Stimulated activated CD8-positive, alpha-beta memory T cell treated with anti-CD3 and anti-CD28 coated beads, Interleukin-4, amount 100 ng/mL, for 48 hours (primary cell): ENCODE results near the gene MAPK11.

ENCODE experiments used
- DNase-seq: peaks from one replicate; pipeline ENCODE4 v3.0.0-alpha.2; 2020

Gene MAPK11

DNA sequence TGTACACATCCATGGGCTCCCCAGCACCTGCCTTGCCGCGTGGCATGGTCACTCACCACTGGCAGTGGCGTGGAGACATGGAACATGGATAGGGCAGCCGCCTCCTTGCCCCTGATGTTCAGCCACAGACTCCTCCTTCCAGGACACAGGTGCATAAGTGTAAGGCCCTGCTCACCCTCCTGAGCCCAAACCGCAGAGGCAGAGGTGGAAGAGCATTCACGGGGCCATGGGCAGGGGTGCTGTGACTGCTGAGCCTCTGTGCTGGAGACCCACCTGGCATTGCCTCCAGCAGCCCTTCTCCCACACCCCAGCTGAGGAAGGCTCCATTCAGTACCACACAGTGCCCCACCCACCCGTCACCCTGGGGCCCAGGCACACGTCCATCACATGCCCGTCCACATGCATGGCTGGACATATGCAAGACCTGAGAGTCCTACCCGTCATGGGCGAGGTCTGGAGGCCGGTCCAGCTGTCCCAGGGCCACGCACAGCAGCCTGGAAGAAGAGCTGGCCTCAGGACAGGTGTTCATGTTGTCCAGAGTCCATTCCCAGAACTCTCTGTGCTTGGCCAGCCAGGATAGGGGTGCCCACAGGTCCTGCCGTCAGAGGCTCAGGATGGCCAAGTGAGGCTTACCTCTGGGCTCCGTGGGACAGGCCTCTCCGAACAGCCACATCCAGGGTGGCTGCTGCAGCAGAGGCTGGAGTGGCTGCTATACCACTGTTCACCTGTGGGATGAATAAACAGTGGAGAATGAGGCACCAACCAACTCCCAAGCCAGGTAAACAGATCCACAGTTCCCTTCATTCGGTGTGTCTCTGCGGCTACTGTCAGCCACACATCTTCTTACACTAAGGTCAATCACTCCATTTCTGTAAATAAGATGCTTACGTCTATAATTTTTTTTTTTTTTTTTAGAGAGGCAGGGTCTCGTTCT is 23.7 kb downstream of the MAPK11 start:
- no peak for DNase-seq

DNA sequence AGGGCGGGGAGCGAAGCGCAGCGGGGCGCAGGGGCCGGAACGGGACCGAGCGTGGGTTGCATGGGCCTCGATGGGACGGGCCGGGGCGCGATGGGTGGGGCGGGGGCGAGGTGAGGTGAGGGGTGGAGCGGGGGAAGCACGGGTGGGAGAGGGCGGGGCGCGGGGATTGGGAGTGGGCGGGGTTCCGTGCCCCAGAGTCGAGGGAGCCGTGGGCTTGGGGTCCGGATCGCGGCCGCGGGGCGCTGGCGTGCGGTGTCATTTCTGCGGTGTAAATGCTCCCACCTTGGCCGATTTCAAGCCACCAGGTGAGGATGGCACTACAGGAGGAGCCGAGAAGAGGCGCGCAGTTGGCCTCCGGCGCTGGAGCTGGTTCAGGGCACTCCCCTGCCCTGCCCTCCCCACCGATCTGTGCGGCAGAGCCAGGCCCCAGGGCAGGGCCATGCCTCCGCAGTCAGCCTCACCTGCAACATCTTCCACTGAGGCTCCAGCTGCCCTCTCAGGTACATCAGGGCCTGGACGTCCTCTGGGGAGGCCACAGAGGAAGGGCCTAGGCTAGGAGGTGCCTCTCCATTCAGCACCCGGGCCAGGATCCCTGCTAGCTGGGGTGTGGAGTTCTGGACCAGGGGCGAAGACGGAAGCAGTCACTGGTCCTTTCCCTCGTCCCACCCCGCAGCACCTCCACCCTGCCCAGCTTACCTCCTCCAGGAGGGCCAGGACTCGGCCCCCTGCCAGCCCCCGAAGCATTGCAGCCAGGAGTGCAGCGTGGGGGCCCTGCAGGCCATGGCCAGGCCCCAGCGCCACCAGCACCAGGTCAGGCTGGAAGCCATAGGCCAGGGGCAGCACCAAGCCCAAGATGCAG is 24.7 kb downstream of the MAPK11 start:
- no peak for DNase-seq

DNA sequence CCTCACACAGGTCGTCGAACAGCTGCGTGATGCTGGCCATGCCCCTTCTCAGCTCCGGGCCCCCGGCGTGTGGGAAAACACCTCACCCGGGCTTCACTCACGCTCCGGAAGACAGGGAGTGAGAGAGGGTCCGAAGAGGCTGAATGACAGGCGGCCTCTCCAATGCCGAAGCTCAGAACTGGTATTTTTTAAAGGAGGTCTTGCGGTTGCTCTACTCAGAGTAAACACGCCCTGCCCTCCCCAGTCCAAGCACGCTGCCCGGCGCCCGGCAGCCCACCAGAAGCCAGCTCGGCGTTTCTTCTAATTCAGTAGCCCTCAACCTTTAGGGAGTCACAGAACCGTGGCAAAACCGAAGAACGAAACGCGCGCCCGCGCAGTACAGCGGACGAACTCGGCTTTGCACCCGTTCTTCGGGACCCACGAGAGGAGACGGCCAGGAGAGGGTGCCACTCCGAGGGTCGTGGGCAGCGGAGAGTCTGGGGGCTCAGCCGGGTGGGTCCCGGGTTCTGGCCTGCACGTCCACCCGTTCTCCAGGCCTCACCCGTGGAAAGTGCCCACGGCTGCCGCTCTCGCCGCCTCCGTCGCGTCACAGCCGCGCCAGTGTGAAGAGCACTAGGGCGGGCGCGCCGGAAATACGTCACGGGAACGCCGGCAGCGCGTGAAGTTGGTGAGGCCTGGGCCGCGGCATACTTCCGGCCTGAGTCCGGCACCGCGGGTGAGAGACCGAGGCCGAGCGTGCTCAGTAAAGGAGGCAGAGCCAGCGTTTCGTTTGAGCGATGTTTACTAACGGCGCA is 25.6 kb downstream of the MAPK11 start, which contains the start of gene TUBGCP6:
TSS of gene TUBGCP6 (minus strand) at position 604 of the 794 bp plus-strand sequence. CDS start at position 40, 564 bp downstream.
- peak; percentile 96 for DNase-seq

DNA sequence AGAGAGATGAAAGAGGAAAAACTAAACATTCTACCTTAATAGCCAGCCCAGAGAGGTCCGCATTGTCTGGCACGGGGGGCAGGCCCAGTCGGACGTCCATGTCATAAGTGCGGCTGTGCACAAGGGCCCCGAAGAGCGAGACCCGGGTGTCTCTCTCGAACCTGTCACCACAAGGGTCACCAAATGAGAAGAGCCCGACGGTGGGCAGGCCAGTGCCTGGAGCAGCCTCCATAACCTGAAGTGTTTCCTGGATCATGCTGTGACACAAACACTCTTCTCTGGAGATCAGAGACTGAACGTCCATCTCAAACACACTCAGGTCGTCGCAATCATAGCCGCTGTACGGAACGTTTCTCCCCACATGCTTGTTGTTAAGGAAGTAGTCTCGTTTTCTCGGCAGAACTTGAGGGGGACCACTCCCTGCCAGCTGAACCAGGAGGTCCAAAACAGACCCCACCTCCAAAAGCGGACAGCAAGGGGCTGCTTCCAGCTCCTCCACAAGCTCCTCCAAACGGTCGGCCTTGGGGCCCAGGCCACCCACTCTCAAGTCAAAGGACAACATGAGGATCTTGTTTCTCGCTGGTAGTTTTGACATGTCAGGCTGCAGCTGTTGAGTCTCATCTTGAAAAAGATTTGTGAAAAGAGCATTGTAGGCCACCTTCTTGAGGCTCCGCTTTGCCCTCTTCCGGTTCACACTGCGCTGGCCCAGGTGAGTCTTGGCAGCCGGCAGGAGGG is 26.3 kb downstream of the MAPK11 start:
- DNase-seq: no peak

DNA sequence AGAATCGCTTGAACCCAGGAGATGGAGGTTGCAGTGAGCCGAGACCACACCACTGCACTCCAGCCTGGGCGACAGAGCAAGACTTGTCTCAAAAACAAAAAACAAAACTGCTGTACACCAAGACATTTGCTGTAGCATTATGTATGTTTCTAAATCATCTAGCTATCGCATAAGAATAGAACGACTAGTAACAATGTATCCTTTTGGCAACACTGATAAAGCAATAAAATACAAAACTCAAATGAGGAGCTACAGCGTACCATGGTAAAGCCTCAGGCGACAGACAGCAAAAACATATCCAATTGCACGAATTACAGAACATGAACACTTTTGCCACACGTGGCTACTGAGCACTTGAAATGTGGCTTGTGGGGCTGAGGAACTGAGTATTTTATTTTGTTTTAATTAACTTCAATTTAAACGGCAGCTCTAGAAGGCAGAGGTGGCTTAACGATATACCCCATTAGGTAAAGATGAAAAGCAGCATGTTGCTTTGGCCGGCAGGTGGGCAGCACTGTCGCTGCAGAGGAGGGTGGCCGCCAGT is 27.7 kb downstream of the MAPK11 start:
- DNase-seq: no peak

DNA sequence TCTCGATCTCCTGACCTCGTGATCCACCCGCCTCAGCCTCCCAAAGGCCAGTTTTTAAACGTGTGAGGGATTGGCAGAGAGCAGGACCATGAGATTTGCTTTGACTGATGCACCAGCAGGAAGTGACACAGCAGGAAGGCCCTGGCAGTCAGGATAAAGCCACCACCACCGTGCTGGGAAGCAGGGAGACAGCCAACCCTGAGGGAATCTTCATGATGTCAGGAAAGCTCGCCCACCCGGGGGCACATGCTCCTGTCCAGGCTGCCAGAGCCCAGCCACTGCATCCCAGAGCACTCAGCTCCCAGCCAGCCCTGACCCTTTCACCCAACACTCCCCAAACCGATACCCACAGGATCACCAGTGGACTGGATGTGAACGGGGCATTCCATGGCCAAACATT is 31.4 kb downstream of the MAPK11 start:
- DNase-seq: no peak

DNA sequence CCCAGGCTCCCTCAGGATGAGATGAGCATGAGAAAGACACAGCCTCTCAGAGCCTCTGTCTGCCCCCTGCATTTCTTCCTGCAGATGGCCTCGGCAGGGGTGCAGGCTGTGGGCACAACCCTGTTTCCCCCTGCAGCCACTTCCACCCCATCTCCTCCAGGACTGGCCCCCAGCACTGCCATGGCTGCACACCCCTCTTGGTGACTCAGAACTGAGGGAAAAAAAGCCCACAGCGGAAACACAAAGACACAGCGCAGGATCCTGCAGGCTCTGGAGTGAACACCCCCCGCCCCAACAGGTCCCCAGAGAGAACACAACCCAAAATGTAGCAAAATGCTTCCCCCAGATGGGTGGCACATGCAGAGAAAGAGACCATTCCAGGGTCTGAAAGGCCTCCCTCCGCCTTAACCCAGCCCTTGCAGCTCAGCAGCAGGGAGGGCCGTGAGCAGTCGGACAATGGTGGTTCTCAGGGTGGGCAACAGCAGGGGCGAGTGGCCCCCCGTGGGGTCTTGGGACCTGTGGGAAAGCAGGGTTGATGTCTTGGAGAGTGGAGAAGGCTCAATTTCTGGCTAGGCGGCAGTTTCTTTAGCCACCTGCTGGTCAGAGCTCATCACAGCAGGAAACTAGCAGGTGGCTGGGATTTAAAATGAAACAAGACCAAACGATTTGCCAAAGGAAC is 33.3 kb downstream of the MAPK11 start:
- no peak for DNase-seq

DNA sequence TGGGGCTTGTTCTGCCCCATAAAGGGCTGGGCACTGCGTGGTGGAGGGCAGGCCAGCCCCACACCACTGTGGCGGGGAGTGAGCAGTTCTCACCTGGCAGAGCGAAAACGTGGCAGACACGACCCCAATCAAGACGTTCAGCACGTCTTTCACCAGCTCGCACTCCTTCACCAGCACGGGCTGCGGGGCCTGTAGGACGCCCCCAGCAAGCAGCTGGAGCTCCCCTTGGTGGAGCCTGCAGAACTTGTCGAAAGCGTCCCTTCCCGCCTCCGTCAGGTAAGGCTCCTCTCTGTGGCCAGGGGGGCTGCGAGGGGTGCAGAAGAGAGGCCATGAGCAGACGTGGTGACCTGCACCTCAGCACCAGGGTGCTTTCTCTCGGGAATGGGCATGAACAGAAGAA is 37.0 kb downstream of the MAPK11 start:
- DNase-seq: no peak

DNA sequence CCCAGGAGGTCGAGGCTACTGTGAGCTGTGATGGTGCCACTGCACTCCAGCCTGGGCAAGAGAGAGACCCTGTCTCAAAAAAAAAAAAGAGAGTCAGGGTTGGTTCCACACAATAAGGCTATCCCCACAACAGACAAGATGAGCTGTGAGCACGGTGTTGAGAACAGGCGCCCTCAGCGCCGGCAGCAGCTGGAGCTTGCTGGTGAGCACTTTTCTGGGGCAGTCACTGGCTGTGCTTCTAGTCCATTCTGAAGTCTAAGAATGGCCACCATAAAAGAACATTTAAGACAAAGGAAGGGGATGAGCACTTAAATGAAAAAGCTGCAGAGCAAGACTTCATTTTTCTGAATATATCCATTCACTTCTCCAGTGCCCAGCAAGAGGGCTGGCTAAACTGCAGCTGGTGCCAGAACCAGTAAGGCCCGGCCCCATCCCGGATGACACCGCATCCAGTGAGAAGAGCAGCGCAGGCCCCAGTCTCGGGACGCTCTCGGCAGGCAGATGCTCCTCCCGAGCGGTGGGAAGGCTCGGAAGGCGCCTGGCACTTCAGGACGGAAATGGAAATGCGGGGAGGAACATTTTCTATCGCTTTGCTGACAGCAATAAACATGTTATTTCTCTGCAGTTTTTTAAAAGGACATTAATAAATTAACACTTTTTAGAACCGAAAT is 37.6 kb downstream of the MAPK11 start:
- DNase-seq: no peak

DNA sequence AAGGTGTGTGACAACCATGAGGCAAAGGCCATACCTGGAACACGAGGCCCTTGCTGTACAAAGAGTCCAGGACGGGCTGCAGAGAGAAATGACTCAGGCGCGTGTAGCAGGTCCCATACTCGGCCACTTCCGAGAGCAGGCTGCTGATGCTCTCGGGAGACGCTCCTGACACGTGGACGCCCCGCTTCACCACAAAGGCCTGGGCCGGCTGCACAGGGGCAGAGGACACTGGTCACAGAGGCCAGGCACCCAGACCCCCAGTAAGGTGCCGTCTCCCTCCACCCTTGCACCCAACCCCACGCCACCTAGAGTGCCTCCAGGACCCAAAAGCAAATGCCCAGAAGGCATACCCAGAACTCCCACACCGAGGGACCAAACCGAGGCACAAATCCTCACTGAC is 40.8 kb downstream of the MAPK11 start:
- no peak for DNase-seq

DNA sequence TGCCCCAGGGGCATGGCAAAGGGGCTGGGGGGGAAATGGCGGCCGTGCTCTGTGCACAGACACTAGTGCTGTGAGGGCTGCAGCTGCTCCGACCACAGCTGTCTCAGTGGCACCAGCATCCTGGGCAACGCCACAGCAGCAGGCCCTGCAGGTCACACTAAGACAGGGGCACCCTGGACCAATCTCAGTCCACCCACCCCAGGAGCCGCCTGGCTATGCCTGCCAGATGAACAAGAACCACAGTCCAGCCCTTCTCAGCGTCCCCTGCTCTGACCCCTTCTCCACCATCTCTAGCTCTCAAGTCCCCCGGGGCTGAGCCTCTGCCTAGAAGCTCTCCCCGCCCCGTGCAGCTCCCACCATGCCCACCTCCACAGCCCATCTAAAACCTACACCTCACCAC is 41.8 kb downstream of the MAPK11 start:
- DNase-seq: no peak

DNA sequence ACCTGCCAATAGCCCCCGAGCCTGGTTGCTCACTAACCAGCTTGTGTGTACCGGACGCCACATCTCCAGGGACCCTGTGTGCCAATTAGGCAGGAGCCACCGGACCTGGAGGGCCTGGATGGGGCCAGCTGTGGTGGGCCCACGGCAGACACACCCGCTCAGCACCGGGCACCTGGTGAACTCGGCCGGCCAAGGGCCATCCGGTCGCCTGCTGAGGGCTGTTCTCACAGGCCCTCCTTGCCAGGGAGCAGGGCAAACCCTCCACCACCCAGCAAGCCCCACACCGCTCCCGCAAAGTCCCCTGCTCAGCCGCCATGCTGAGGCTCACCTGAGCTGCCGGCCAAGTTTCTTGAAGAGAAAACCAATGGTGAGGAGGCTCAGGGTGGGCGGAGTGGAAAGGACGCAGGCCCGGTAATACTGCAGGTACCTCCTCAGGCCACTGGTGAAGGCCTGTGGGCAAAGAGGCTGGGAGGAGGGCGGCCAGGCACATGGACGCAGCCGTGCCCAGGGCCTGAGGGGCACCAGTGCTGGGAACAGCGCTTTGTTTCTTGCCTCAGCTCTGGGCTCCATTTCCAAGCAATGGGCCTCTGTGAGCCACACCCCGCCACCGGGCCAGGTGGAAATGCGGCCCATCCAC is 42.5 kb downstream of the MAPK11 start:
- DNase-seq: no peak

DNA sequence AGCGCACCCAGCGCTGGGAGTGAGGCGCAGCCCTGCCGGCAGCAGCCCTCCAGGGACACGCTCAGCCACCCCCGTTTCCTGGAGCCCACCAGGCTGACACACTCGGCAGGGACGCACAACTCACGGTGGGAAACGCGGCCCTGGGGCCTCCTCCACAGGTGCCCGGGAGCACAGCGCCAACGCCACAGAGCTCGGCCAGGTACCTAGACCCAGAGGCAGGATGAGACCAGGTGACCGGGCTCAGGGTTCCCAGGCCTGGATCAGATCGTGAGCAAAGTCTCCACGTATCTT is 43.4 kb downstream of the MAPK11 start:
- DNase-seq: no peak

DNA sequence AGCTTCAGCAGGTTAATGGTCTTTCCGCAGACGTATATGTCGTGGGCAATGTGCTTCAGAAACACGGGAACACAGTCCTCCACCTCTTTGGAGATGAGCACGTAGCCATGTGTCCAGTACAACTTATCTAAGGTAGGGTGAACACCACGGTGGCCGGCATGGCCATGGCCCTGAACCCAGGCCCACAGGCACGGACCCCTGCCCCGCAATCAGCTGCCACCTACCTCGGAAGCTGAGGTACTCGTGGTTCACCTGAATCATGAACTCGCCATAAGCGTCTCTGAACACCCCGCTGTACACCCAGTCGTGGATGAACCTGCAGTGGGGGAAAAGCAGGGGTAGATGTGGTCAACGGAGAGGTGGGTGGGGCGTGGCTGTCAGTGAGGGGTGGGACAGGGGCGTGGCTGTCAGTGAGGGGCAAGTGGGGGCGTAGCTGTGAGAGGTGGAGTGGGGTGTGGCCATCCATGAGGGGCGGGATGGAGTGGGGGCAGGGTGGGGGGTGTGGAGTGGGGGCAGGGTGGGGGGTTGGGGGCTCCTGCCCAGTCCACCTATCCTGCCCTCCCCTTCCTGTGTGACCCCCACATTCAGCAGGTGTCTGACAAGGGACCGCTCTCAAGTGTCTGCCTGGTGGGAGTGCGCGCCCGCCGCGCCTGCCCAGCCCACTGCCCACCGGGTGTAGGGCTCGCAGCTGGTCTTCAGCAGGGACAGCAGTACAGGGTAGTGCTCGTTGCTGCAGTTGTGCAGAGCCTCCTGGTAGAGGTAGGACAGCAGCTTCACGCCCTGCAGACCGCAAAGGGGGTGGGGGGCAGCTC is 43.9 kb downstream of the MAPK11 start:
- DNase-seq: no peak

DNA sequence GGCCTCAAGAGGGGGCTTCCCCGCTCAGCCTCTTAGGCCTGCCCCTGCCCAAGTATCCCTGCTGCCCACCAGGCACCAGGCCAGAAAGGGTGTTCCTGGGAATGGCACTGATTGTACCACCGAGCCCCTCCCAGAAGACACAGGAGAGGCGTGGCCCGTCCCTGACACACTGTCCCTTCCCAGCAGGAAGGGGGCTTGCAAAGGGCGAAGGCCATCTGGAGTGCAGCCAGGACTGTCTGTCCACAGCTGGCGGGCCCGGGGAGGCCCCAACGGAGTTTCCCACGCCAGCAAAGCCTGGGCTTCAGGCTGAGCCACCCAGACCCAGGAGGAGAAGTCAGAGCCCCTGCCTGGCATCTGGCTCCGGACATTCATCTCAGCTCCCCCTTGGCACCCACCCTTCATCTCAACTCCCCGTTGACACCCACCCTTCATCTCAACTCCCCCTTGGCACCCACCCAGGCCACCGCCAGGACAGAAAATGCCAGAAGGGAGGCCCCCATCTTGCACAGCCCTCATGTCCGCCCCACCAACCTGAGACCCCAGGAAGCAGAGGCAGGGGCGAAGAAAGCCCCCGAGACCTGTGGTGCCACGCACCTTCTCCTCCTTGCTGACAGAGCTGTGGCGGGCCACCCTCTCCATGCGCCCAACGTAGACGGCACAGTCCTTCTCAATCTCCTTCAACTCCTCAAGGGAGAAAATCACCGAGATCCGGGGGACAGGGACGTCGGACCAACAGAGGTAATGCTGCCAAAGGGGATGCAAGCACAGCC is 44.8 kb downstream of the MAPK11 start:
- no peak for DNase-seq

DNA sequence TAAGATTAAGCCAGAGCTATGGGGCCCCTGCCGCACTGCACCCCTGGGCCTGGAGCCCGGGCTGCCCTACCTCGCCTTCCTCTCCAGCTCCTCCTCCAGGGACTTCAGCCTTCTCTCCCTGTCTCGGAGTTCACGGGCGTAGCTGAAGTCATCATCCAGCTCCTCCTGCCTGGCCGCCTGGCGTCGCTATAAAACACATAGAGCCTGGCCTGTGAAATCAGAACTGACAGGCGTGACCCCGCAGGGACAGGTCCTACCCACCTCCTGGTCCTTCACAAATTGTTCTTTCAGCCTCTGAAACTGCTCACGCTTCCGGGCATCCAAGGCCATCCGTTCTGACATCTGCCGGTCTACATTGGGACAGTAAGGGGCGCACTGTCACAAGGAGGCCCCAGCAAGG is 46.1 kb downstream of the MAPK11 start:
- no peak for DNase-seq

DNA sequence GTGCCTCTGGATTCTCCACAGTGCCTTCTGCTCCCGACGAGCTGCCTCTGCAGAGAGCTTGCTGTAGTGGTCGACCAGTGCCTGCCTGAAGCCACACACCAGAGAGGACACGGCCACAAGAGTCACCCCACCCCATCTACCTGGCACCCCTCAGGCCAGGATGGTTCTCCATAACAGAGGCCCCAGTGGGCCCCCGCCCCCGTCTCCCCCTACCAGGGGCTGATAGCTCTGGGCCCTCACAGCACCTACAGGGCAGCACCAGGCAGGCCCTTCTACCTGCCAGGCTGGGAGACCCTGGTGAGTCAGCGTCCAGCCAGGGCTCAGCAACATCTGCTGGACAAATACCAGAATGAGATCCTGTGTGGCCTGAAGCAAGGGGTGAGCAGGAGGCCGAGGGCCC is 47.7 kb downstream of the MAPK11 start:
- DNase-seq: no peak

DNA sequence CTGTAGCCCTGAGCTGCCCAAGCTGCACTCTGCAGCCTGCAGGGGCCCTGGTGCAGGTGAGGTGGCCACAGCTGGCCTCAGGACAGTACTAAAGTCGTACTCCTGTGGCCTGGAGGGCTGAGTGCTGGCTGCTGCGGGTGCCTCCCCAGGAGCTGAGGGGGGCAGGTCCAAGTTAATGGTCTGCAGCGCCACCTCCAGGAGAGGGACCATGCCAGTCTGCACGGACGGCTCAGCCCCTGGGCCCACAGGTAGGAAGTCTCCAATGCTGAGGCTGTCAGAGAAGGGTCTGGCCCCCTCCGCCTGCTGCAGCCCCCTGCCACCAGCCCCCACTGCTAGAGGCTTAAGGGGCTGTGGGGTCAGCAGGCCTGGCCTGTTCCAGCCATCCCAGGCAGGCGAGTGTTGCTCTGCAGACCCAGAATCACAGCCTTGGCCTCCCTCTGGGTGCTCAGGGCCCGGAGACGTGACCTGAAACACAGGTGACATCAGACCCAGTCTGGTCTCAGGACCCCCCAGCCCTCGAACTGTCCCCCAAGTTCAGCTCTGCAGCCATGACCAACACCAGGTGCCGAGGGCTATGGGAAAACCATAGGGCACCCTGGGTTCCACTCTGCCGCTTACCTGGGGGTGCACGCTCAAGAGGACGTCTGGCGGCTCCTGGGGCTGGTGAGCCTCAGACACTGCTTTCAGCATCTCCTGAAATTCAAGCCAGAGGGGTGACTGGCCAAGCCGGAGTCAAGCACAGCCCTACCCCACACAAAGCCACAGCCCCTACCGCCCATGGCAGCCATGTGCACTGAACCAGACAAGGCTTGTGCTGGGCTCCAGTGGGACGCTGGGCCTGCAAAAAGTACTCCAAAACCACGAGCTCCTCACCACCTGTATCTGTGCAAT is 48.5 kb downstream of the MAPK11 start:
- DNase-seq: no peak
